ENCODE measurements around the gene TUFT1. TPM values are rescaled to one million over a fixed set of nuclear protein-coding genes. Genes with fewer than 3 reads are reported as not detected.

Gene TUFT1
- total and polyA plus RNA-seq, 9 of the 15 experiments (the other 6 are each of a cell fraction or from before 2014, with no cell fraction given), result 0.54 to 2.0 (median 1.7) TPM

- Histone ChIP-seq H3K4me1 (replicated peaks in 1 of 2; ENCODE audit: control insufficient read depth in 2 of 2, insufficient read depth in 2 of 2, low read length in 2 of 2) (peaks cover 0 to 2% of the 10 kb centered on the region in 2 experiments; a peak in 2 of 5 replicates), H3K9ac (ENCODE audit: insufficient read depth in 1 of 2, low read depth in 2 of 2, low read length in 2 of 2) (no peak overlapping the region), H4K20me1 (replicated peaks; ENCODE audit: control insufficient read depth, insufficient read depth, low read length) (0 out of 2 replicates have a peak, but pooled peaks cover 6% of the 10 kb centered on the region), H3K27ac (ENCODE audit: extremely low read depth, low read depth, low read length) (no peak overlapping the region), H3K79me2 (ENCODE audit: control insufficient read depth, insufficient read depth, low read length) (no peaks in the 10 kb centered on the region), H3K9me1 (ENCODE audit: control insufficient read depth, insufficient read depth, low read length) (no peaks in the 10 kb centered on the region), H3K4me2 (ENCODE audit: insufficient read depth, low read length) (no peak overlapping the region), H3K9me3 (replicated peaks; ENCODE audit: control insufficient read depth, insufficient read depth, low read depth, low read length) (no peaks in the 10 kb centered on the region), H3K4me3 (no peak overlapping the region), H3K36me3 (ENCODE audit: control insufficient read depth, insufficient read depth, low read length) (no peaks in the 10 kb centered on the region), H3K27me3 (ENCODE audit: control insufficient read depth in 2 of 2, insufficient read depth in 2 of 2, low read length in 2 of 2) (peaks cover 0 to 6% of the 10 kb centered on the region in 2 experiments; a peak in 2 of 5 replicates), H2AFZ (ENCODE audit: low read depth, low read length) (no peak overlapping the region)
- in situ Hi-C loops (cut with MboI) (no loop called here), intact Hi-C loops (cut with micrococcal nuclease) (no loop called here)
- no peak for TF ChIP-seq SRSF1 (IDR thresholded peaks at IDR 0.05; ENCODE audit: low read depth, low read length)
- no peak for TF ChIP-seq ZNF134 (CRISPR knock-in tag; conservative IDR thresholded peaks at IDR 0.05)
- no peak for TF ChIP-seq TFE3 (CRISPR knock-in tag; IDR thresholded peaks at IDR 0.05)
- TF ChIP-seq ARID1B (IDR thresholded peaks at IDR 0.05), result no peak
- TF ChIP-seq PTTG1 (tag; IDR thresholded peaks at IDR 0.05; ENCODE audit: low read depth), result no peak
- TF ChIP-seq THRB (CRISPR knock-in tag; conservative IDR thresholded peaks at IDR 0.05), result no peak
- no peak for TF ChIP-seq ZBED1 (IDR thresholded peaks at IDR 0.05)
- TF ChIP-seq NR2C1 (IDR thresholded peaks at IDR 0.05), result no peak
- no peak for TF ChIP-seq NR2C1 (tag; IDR thresholded peaks at IDR 0.05)
- no peak for TF ChIP-seq HCFC1 (IDR thresholded peaks at IDR 0.05; ENCODE audit: low read depth, low read length)
- no peak for TF ChIP-seq RBM22 (IDR thresholded peaks at IDR 0.05; ENCODE audit: low read depth, low read length, poor library complexity, severe bottlenecking)
- no peak for DNase-seq (ENCODE audit: extremely low read depth in 1 of 4, low spot score in 3 of 4)
- 3% methylated on average over 7 of the region's 7 CpGs for WGBS (ENCODE audit: insufficient coverage, low coverage, missing lambda C conversion rate)
- no TSS peak for BruUV-seq (replicated peaks)
- POLR2A ChIA-PET, result no interaction called here
- ATAC-seq, result no peak; the same call in 2 of the 3 replicates
- FAIRE-seq, result no peak
- CTCF ChIA-PET (ENCODE audit: low intra/inter-chr PET ratio), result no interaction called here
These were observed 7.2 kb downstream of the TUFT1 start for GRCh38 chr1:151547119-151547899.

Measured in K562 (cell line).